Psoas muscle (tissue), 8 donors: Measurements from ENCODE around the gene SPOPL. TPM values are rescaled to one million over a fixed set of nuclear protein-coding genes. Genes with fewer than 3 reads are reported as not detected.
A peak's percentile ranks its signal among the peaks of the same experiment; 100 is the strongest.

Source experiments
- ATAC-seq, 4 donors: fragments of 200-7000 bp; cut with Tn5 transposase; one replicate each; pipeline ENCODE4 v1.9.1; 2020; ENCODE audit warnings: moderate library complexity in 3 of 4, mild to moderate bottlenecking in 2 of 4
- DNase-seq, 2 donors: peaks; one replicate each; pipeline ENCODE4 v3.0.0-alpha.2; 2020
- H3K27ac ChIP-seq: fragments of 200-600 bp; one replicate; pipeline ENCODE4 v1.8.0; 2022
- H3K27me3 ChIP-seq, 3 donors: fragments of 200-600 bp in 1 of 3; one replicate each; pipeline versions ENCODE4 v1.6.1 to v1.8.0; 2013 to 2022; ENCODE audit warnings: low read length in 2 of 3, mild to moderate bottlenecking in 2 of 3, moderate library complexity in 1 of 3; ENCODE audit not compliant: insufficient read depth in 3 of 3
- H3K36me3 ChIP-seq, 2 donors: fragments of 200-600 bp in 1 of 2; one replicate each; pipeline versions ENCODE4 v1.6.1 to v1.8.0; 2013 to 2022; ENCODE audit warnings: low read depth in 1 of 2, mild to moderate bottlenecking in 1 of 2, moderate library complexity in 1 of 2; ENCODE audit not compliant: insufficient read depth in 1 of 2
- H3K4me1 ChIP-seq: fragments of 200-600 bp; one replicate; pipeline ENCODE4 v1.8.0; 2022
- H3K4me3 ChIP-seq: fragments of 200-600 bp; one replicate; pipeline ENCODE4 v1.8.0; 2022; ENCODE audit warnings: mild to moderate bottlenecking
- H3K9me3 ChIP-seq: fragments of 200-600 bp; one replicate; pipeline ENCODE4 v1.8.0; 2022
- CTCF ChIP-seq: fragments of 200-600 bp; IDR thresholded peaks from one replicate; pipeline ENCODE4 v1.8.0; 2022; ENCODE audit warnings: antibody characterized with exemption
- WGBS, 3 donors: extraction: QIAGEN DNeasy Blood & Tissue Kit; methylation state at CpG; one replicate each; pipeline versions ENCODE4 v1.1.6 to v1.1.7; 2013; 5-methylcytosine and 5-hydroxymethylcytosine counted together
- intact Hi-C, 2 donors: fragments of 100-400 bp; cut with DNase I; formaldehyde crosslinking; loops; one replicate each; pipeline versions ENCODE4 v1.11.0 to v1.14.2; 2022
- polyA plus RNA-seq, 3 donors: library from polyadenylated mRNA; stranded (reverse); fragments of 200-250 nt; gene quantifications; one replicate each; pipeline ENCODE4 v1.2.3, GENCODE V29; 2013
- total RNA-seq, 4 donors: library from RNA; stranded (reverse); fragmentation: NEBNext Ultra II Directional in 2 of 4; extraction: Animal tissue kit (Norgen Biotek cat#: 25700) in 2 of 4; gene quantifications; one replicate each; pipeline versions ENCODE4 v1.2.1 to v1.2.4, GENCODE V29; 2021 to 2023
- donor health status: healthy with polysubstance abuse.
- donor health status: DM: no; HTN: no; CAD: no; lungs with moderate emphysema.
- donor health status: Bipolar disorder and iron deficiency.
- donor health status: healthy.
- donor health status: DM: yes; HTN: yes; CAD: no.
- donor health status: DM: no; HTN: no; CAD: no.
- donor health status: DM: no; HTN: no; CAD: no.
- donor health status: DM: yes; HTN: yes; CAD: no.

Gene SPOPL
- total and polyA plus RNA-seq, 7 donors, result 3.0 to 19.0 (median 10.7) TPM

DNA sequence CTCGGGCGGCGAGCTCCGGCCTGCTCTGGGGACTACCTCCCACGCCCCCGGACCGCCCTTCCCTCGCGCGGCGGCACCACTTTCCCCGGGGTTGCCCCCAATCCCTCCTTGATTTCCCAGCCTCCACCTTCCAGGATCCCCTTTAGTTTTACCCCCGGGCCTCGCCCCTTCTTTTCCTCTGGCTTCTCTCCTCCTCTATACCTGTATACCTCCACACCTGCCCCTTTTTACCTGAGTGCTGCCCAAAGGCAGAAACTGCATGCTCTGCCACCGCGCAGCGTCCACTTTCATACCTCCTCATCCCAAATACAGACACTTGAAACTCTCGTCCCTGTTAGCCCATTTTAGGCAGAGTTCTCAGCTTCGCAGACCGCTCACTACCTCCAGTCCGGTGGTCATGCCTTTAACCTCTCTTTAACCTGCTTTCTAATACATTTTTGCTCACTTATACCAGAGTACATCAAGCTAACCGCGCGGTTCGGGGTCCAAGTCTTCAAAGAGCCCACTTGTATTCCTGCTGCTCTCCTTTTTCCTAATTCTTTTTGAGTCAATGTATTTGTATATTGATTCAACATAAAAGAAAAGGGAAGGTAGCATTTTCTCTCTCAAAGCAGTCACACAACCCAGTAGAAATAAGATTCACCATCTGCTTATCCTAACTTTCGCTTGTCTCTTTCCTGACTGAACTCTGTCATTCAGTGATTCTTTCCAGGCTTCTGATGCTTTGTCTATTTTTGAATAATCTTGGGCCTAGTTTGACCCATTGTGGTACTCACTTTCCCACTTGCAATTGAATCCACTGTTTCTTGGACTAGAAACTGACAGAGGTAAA, 901 bp downstream of the SPOPL start:
- Histone ChIP-seq H3K9me3 (no peaks in the 10 kb centered on the region), H3K36me3 (peaks cover 2 to 7% of the 10 kb centered on the region in 2 donors), H3K27ac (peak overlapping the region; percentile 95), H3K4me1 (peaks cover 39% of the 10 kb centered on the region), H3K4me3 (peak overlapping the region; percentile 94), H3K27me3 (no peaks in the 10 kb centered on the region)
- DNase-seq, result no peak
- WGBS, 3 donors, result 1 to 3% (median 2%) methylated on average over 21 to 26 of the region's 26 CpGs
- peak in 2 of 4 donors; percentile 7 to 18 for ATAC-seq
- TF ChIP-seq CTCF, result no peak
- intact Hi-C loops, result loop anchor here in 1 of 2 donors (10.0 kb wide), 1 partner anchor 52 kb away; no protein-coding TSS in a partner anchor

DNA sequence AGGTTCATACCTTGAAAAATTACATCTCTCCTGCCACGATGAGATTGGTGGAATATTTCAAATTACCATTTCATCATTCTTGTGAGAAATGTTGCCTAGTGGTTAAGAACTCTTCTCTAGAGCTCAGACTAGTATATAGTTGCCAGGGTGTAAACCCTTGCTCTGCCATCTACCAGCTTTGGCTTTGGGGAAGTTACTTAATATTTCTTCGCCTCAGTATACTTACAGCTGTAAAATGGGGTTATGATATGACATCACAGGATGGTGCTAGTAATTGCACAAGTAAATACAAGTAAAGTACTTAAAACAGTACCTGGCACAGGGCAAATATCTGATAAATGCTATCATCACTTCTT, 1.5 kb downstream of the SPOPL start:
- H3K4me3 ChIP-seq, result peak overlapping the region; percentile 94
- H3K4me1 ChIP-seq, result peaks cover 39% of the 10 kb centered on the region
- no peaks in the 10 kb centered on the region for H3K27me3 ChIP-seq
- no peaks in the 10 kb centered on the region for H3K9me3 ChIP-seq
- no peak for TF ChIP-seq CTCF
- peaks cover 2 to 7% of the 10 kb centered on the region in 2 donors for H3K36me3 ChIP-seq
- 42 to 57% (median 44%) methylated on average over 2 of the region's 2 CpGs for WGBS, 3 donors
- DNase-seq, result no peak
- no peak for ATAC-seq
- intact Hi-C loops, result loop anchor here in 1 of 2 donors (10.0 kb wide), 1 partner anchor 52 kb away; no protein-coding TSS in a partner anchor
- peak overlapping the region; percentile 95 for H3K27ac ChIP-seq

DNA sequence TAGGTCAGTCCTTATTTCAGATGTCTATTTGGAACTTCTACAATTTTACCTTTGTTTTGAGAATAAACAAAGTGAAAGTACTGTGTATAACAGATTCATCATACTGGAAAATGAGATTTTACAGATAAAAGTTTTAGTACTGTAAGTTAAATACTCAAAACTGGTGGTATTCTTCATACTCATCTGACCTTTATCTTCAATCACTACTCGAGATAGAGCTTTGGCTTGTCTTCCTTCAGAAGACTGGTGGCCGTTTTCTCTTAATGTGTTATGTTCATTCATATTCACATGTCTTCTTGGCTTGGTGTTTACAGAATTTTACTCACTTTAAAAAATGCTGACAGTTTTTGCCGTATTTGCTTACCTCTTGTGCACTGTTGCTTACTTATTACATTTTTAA, 2.1 kb downstream of the SPOPL start:
- TF ChIP-seq CTCF, result no peak
- WGBS, 3 donors, result 5 to 10% (median 9%) methylated on average over 3 of the region's 3 CpGs
- H3K36me3 ChIP-seq, result peaks cover 0 to 3% of the 10 kb centered on the region in 2 donors
- ATAC-seq (no peak), DNase-seq (no peak)
- peak overlapping the region; percentile 94 for H3K4me3 ChIP-seq
- intact Hi-C loops, result loop anchor here in 1 of 2 donors (10.0 kb wide), 1 partner anchor 51 kb away; no protein-coding TSS in a partner anchor
- peaks cover 39% of the 10 kb centered on the region for H3K4me1 ChIP-seq
- H3K27me3 ChIP-seq, result no peaks in the 10 kb centered on the region
- H3K27ac ChIP-seq, result peak overlapping the region; percentile 95
- H3K9me3 ChIP-seq, result no peaks in the 10 kb centered on the region

DNA sequence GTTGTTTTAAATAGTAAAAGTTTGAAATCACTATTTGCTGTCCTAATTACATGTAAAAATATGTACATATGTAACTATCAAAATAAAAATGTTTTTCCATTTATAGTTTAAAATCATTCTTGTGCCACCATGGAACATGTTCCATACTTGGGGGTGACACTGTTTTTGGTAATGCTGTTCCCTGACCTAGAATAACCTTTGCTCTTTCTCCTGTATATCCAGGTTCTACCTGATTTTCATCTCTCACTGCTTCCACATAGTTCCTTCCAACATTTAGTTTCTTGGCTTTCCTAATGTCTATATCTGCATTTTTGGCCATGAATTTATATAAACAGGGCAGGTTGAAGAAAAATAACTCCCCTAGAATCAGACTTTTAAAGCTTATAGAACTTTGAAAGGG, 2.5 kb downstream of the SPOPL start:
- Histone ChIP-seq H3K4me3 (peak overlapping the region; percentile 94), H3K36me3 (no peaks in the 10 kb centered on the region), H3K27ac (no peak overlapping the region), H3K9me3 (no peaks in the 10 kb centered on the region), H3K4me1 (peaks cover 39% of the 10 kb centered on the region), H3K27me3 (no peaks in the 10 kb centered on the region)
- no peak for DNase-seq
- TF ChIP-seq CTCF, result no peak
- ATAC-seq, result no peak
- intact Hi-C loops, result loop anchor here in 1 of 2 donors (10.0 kb wide), 1 partner anchor 51 kb away; no protein-coding TSS in a partner anchor
